AG04450 (cell line): ENCODE measurements around the gene CLPX. TPM values are rescaled to one million over a fixed set of nuclear protein-coding genes. Genes with fewer than 3 reads are reported as not detected.

Experiments used
- CTCF ChIA-PET: fragments of 300-600, 350-600 bp; formaldehyde crosslinking; extraction: SDS; loops from one replicate; lab custom pipeline; 2022; ENCODE audit warnings: antibody characterized with exemption, inconsistent platforms; lab: Charles Lee
- POLR2A ChIA-PET: fragments of 350-600 bp; formaldehyde crosslinking; extraction: SDS; loops from one replicate; lab custom pipeline; 2021; ENCODE audit warnings: antibody characterized with exemption, inconsistent platforms; lab: Yijun Ruan, JAX
- DNase-seq: peaks from one replicate; pipeline ENCODE4 v3.0.0-alpha.2; 2011; ENCODE audit warnings: low read depth, low spot score
- H3K27ac ChIP-seq: one replicate; pipeline ENCODE4 v1.5.1; 2012; ENCODE audit warnings: low read depth, low read length, control low read depth
- H3K27me3 ChIP-seq: one replicate; pipeline ENCODE4 v1.6.0; 2012; ENCODE audit warnings: low read length; ENCODE audit not compliant: control insufficient read depth, insufficient read depth
- H3K4me3 ChIP-seq: 2 replicates; pipeline ENCODE4 v1.5.1; 2011; ENCODE audit warnings: mild to moderate bottlenecking, low read depth, low read length, control low read depth
- H3K9me3 ChIP-seq: 2 replicates; pipeline ENCODE4 v1.5.1; 2012; ENCODE audit warnings: low read length; ENCODE audit not compliant: control insufficient read depth, insufficient read depth
- CTCF ChIP-seq: IDR thresholded peaks from 2 replicates; pipeline ENCODE4 v1.5.1; 2011; ENCODE audit warnings: low read depth, low read length, control low read depth, inconsistent platforms
- polyA plus RNA-seq: library from polyadenylated mRNA; depleted of rRNA; stranded (reverse); fragments of >200 nt; gene quantifications from 2 replicates; pipeline ENCODE4 v1.2.3, GENCODE V29; 2011

Gene CLPX
- polyA plus RNA-seq, 1 experiment: 58.3 TPM

DNA sequence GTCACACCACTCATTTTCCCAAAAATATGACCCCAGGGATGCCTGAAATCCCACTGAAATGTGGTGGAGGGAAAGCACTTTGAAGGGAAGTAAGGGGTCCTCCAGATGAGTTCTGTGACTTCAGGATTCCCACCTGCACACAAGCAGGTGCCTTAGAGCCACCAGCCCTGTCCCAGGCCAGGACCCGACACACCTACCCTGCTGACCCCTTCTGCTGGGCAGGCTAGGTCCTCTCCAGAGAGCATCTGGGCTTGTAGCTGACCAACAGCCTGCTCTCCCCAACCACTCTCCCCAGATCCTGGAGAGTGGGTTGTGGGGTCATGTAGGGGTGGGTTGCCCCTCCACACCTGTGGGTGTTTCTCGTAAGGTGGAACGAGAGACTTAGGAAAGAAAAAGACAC lies 41.1 kb upstream of the CLPX start:
- ChIA-PET POLR2A (no interaction called here), CTCF (no interaction called here)
- peaks cover 16% of the 10 kb centered on the region for H3K27me3 ChIP-seq
- no peak overlapping the region for H3K27ac ChIP-seq
- TF ChIP-seq CTCF: no peak
- no peak for DNase-seq
- no peaks in the 10 kb centered on the region for H3K9me3 ChIP-seq
- H3K4me3 ChIP-seq: no peak overlapping the region

- POLR2A ChIA-PET: interaction anchor here (0.6 kb wide), 1 partner anchor 39 kb away, joined by 3 read pairs; the partner anchor contains the start of gene CLPX
- Histone ChIP-seq H3K27me3 (peaks cover 16% of the 10 kb centered on the region), H3K4me3 (no peak overlapping the region), H3K9me3 (no peaks in the 10 kb centered on the region), H3K27ac (no peak overlapping the region)
- CTCF ChIA-PET: no interaction called here
- no peak for DNase-seq
- no peak for TF ChIP-seq CTCF
Observed at GRCh38 chr15:65223996-65224395, 38.9 kb upstream of the CLPX start.

DNA sequence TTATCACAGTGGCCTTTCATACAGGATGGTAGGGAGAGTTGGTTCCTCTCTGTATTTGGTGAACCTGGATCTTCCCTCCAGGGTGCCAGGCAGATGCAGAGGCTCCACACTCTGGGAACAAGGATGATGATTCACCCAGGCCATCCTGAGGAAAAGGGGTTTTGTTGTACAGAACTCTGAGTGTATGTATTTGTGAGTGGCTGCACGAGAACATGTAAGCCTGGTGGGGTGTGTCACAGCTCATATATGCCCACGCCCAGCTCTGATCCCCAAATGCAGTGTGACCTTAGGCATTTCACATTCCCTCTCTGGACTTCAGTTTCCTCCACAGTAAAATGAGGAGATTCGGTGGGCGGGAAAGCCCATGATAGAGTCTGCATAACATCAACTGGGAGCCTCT lies 37.7 kb upstream of the CLPX start:
- TF ChIP-seq CTCF: no peak
- H3K27ac ChIP-seq: no peak overlapping the region
- ChIA-PET CTCF (no interaction called here), POLR2A (no interaction called here)
- H3K27me3 ChIP-seq: peaks cover 17% of the 10 kb centered on the region
- no peak for DNase-seq
- H3K9me3 ChIP-seq: no peaks in the 10 kb centered on the region
- H3K4me3 ChIP-seq: no peak overlapping the region

DNA sequence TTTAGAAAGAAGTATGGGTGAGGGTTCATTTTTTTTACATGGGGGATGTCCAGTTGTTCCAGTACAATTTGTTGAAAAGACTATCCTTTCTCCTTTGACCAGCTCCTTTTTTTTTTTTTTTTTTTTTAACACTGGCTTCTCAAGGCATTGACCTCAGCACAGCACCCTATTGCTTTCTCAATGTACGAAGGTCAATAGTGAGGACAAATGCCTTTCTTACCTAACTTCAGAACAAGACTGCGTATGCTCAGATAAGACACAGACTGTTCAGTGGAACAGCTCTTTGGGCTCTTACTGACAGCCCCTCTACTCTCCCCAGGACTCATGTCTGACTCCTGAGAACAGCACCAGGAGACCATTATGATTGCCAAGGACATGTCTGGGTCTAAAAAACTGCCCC lies 36.6 kb upstream of the CLPX start:
- H3K27ac ChIP-seq: no peak overlapping the region
- H3K9me3 ChIP-seq: no peaks in the 10 kb centered on the region
- ChIA-PET CTCF (interaction anchor here (0.7 kb wide), 1 partner anchor 62 kb away, joined by 3 read pairs; no protein-coding TSS in a partner anchor), POLR2A (no interaction called here)
- no peak for DNase-seq
- TF ChIP-seq CTCF: no peak
- no peak overlapping the region for H3K4me3 ChIP-seq
- H3K27me3 ChIP-seq: peaks cover 21% of the 10 kb centered on the region

- CTCF ChIA-PET: interaction anchor here (0.6 to 1.2 kb wide), 2 partner anchors 31 to 51 kb away, joined by 3 to 7 read pairs; no protein-coding TSS in a partner anchor
- no peak for TF ChIP-seq CTCF
- DNase-seq: no peak
- POLR2A ChIA-PET: no interaction called here
- Histone ChIP-seq H3K27ac (no peak overlapping the region), H3K4me3 (no peak overlapping the region), H3K27me3 (peaks cover 18% of the 10 kb centered on the region), H3K9me3 (no peaks in the 10 kb centered on the region)
Observed at GRCh38 chr15:65219137-65219536, 34.0 kb upstream of the CLPX start.
